AG09319 (cell line): ENCODE results near the gene PXDC1.

ENCODE experiments used
- DNase-seq: peaks from one replicate; pipeline ENCODE4 v3.0.0-alpha.2; 2010; ENCODE audit warnings: low read depth; ENCODE audit errors: extremely low read depth
- CTCF ChIP-seq: IDR thresholded peaks from 2 replicates; pipeline ENCODE4 v1.5.1; 2011; ENCODE audit warnings: low read depth, mild to moderate bottlenecking, inconsistent platforms, low read length, moderate library complexity

Gene PXDC1

GRCh38 chr6:3746696-3747095 lies 4.8 kb downstream of the PXDC1 start:
- no peak for TF ChIP-seq CTCF
- no peak for DNase-seq

- no peak for DNase-seq
- TF ChIP-seq CTCF, result no peak
Measured at GRCh38 chr6:3746119-3746691, 5.3 kb downstream of the PXDC1 start.

- TF ChIP-seq CTCF, result no peak
- DNase-seq, result no peak
Measured at GRCh38 chr6:3745566-3746118, 5.9 kb downstream of the PXDC1 start.

- DNase-seq, result no peak
- no peak for TF ChIP-seq CTCF
Measured at GRCh38 chr6:3744901-3745470, 6.5 kb downstream of the PXDC1 start.

GRCh38 chr6:3744211-3744900 lies 7.2 kb downstream of the PXDC1 start:
- DNase-seq, result no peak

GRCh38 chr6:3743541-3743940 lies 8.0 kb downstream of the PXDC1 start:
- DNase-seq, result no peak
- no peak for TF ChIP-seq CTCF

More at GRCh38 chr6:3744211-3744900, 7.2 kb downstream of the PXDC1 start:
- no peak for TF ChIP-seq CTCF
